Activated CD4-positive, alpha-beta T cell treated with anti-CD3 and anti-CD28 coated beads, Interleukin-2, amount 50 U/mL, for 4 hours (primary cell): ENCODE results near the gene CENPO.

Experiments used
- DNase-seq, 2 experiments: peaks; one replicate each; pipeline ENCODE4 v3.0.0-alpha.2; 2020

Gene CENPO

GRCh38 chr2:24839729-24840128 lies 46.5 kb downstream of the CENPO start:
- DNase-seq = no peak

DNA sequence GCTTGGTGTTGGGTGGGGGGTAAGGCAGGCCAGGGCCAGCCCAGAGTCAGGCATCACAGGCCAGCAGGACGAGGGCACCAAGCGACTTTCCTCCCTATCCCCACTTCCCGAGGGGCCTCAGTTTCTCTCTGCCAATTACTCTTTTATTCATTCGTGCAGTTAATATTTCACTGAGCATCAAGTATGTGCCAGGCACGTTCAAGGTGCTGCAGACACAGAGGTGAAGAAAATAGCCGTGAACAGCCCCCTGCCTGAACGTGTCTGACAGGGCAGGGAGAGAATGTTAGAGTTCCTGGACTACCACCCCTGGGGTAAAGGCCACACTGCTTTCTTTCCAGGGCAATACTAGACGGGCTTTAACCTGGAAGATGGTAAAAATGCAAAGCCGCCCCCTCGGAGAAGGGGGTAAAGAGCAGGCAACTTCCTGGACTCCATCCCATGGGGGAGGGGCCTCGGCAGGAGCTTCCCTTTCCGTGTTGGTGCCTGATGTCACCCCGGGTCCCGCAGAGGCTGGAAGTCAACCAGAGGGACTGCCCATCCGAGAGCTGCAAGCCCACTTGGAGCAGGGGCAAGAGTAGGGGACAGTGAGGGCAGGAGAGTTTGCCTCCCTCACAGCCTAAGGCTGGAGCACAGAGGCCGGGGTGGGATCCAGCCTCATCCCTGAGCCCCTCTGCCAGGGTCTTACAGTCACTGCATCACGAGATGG lies 47.1 kb downstream of the CENPO start:
- no peak for DNase-seq

DNA sequence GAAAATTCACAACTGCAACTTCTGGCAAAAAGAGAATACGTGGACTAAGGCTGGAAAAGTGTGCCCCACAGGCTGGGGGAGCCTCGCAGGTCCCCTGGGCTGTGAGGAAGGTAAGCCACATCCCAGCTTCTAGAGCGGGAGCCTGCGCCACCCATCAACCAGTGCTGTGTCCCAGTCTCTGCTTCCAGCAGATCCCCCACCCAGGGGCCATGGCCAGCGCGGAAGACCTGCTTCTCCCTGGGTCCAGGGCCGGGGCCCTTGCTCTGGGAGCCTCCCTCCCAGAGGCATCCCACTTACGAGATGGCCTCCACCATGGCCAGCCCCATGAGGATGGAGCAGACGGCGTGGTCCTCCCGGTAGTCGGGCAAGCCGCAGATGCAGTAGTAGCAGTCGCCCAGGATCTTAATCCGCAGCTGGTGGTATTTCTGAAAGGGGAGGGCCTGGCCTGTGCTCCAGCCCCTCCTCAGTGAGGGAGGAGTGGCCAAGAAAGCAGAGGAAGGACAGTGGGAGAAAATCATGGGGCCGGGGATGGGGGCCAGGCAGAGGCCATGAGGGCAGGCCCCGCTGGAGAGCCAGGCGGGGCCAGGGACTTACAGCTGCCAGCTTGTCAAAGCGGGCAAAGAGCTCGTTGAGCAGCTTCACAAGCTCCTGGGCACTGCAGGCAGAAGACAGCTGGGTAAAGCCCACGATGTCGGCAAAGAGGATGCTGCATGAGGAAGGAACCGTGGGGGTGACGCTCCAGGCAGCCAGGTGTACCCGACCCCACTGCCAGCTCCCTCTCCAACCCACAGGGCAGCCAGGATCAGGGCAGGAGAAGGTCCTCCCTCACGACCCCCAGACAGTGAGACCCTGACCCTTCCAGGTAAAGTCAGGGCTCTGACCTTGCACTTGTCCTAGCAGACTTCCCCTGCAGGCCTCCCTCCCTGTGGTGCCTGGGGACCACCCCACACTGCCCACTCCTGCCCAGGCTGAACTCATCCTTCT lies 48.0 kb downstream of the CENPO start:
- DNase-seq = no peak

GRCh38 chr2:24842081-24843050 lies 49.1 kb downstream of the CENPO start:
- DNase-seq = no peak

DNA sequence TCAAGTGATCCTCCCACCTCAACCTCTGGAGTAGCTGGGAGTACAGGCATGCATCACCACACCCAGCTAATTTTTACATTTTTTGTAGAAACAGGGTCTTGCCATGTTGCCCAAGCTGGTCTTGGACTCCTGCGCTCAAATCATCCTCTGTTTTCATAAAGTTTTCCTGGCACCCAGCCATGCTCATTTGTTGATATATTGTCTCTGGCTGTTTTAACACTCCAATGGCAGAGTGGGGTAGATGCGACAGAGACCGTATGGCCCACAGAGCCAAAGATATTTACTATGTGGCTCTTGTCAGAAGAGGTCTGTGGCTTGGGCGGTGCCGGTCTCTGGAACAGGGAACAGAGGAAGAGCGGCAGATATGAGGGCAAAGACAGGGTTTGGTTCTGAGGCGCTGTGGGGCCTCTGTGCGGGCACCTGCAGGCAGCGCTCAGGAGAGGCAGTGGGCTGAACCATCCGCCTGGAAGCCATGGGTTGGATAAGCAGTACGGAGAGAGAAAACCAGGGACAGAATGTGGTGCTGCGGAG lies 50.2 kb downstream of the CENPO start:
- no peak for DNase-seq

DNA sequence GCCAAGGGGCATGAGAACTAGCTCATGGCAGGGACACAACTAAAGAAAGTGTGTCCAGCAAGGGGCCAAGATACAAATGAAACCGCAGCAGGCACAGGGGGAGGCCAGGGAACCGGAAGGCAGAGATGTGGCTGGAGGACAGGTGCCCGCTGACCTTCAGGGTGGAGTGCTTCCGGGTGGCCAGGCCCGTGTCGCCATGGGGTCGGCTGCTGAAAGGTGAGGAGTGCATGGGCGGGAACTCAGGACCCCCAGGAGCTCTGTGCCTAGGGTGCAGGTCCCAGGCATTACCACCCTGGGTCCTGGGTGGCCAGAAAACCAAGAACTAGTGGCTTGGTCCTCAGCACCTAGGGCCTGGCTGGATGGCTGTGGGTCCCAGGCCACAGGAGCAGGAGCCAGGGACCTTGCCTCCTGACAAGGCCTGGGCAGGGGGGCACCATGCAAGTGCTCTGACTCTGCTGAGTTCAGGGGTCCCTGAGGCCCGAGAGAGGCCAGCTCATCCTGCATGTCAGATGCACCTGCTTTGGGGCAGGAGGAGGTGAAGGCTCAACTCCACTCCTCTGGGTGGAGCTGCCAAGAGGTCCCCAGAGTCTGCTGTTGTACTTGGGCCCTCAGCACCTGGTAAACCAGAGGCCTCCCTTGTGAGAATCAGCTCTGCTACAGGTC lies 50.9 kb downstream of the CENPO start:
- DNase-seq = no peak

DNA sequence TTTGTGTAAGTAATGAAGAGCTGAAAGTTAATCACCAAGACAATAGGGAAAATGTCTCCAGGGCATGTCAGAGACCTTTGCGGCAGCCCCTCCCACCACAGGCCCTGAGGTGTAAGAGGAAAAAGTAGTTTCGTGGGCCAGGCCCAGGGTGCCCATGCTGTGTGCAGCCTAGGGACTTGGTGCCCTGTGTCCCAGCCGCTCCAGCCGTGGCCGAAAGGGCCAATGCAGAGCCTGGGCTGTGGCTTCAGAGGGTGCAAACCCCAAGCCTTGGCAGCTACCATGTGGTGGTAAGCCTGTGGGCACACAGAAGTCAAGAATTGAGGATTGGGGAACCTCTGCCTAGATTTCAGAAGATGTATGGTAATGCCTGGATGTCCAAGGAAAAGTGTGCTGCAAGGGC lies 52.5 kb downstream of the CENPO start:
- no peak for DNase-seq

DNA sequence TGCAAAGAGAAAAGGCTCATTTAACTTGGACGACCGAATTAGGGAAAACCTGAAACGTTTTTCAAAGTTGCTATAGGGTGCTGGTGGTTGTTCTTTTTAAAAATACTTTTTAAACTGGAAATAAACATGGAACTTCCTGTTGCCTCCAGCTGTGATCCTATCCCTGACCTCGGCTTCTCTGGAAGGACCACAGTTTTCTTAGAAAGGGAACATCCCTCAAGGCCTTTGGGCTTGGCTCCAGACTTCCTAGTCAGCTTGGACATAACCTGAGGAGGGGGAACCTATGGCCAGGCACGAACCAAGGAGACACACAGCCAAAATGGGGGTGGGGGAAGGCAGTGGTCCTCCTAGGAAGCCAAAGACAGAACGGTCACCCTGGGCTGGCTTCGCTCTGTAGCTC lies 57.7 kb downstream of the CENPO start:
- no peak for DNase-seq

DNA sequence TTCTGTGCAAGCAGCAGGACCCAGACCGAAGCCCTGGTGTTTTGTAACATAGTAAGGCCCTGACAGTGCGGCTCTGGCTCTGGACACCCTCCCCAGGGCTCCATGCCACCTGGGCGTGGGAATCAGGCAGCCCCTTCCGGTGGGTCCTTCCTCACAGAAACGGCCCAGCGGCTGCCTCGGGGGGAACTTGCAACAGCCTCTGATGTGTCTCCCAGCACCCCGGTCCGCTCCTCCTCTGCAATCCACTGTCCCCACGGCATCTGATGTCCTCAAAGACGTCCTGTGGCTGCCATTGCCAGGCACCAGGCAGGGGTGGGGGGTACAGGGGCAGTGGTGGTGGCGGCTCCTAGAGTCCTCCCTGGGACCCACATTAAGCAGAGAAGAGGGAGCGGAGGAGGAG lies 58.8 kb downstream of the CENPO start:
- DNase-seq = no peak

GRCh38 chr2:24852431-24853020 lies 59.3 kb downstream of the CENPO start:
- no peak for DNase-seq

GRCh38 chr2:24853046-24853445 lies 59.8 kb downstream of the CENPO start:
- no peak for DNase-seq

DNA sequence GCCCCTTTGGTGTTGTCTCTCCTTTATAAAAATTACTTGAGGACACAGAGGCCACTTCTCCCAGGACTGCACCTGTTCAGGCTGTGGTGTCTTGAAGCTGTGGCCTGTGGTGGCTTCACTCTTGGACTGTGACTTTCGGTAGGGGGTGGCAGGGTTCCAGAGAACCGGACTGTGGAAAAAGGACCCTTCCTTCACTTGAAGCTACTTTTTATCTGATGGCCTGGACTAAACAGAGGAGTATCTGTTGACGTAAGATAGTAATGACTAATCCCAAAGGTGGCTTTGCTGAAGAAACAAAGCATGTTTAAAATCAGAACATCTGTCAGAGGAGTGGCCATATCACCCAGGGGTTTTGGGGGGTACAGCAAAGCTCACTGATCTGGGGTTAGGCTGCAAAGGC lies 60.8 kb downstream of the CENPO start:
- DNase-seq = no peak

DNA sequence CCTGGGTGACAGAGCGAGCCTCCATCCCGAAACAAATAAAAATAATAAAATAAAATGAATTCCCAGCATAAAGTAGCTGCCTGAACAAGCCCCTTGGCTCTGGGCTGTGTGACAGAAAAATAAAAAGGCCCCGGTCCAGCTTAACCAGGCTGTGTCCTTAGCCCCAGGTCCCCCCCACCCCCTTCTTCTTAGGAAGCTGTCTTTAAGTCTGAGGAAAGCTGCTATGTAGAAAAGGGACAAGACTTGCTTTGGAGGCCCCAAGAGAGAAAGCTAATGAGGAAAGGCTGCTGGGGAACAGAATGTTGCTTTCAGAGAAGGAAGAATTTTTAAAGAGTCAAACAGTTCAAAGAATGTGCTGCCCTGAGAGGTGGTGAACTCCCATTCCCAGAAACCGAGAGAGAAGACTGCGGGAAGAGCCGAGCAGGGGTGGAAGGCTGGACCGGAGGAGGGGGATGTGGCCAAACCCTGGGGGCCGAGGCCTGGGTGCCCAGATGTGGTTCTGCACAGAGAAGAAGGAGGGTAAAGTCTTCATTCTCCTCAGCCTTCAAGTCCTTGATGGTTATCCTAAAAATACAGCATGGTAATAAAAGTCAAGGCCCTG lies 61.9 kb downstream of the CENPO start:
- DNase-seq = no peak

GRCh38 chr2:24855726-24856125 lies 62.5 kb downstream of the CENPO start:
- no peak for DNase-seq

- DNase-seq = no peak
Measured at GRCh38 chr2:24856791-24857211, 63.6 kb downstream of the CENPO start.

- no peak for DNase-seq
Measured at GRCh38 chr2:24857746-24858145, 64.5 kb downstream of the CENPO start.

GRCh38 chr2:24858996-24859395 lies 65.8 kb downstream of the CENPO start:
- no peak for DNase-seq

- DNase-seq = no peak
Measured at GRCh38 chr2:24859968-24860600, 66.9 kb downstream of the CENPO start.

GRCh38 chr2:24860631-24861030 lies 67.4 kb downstream of the CENPO start:
- DNase-seq = no peak

DNA sequence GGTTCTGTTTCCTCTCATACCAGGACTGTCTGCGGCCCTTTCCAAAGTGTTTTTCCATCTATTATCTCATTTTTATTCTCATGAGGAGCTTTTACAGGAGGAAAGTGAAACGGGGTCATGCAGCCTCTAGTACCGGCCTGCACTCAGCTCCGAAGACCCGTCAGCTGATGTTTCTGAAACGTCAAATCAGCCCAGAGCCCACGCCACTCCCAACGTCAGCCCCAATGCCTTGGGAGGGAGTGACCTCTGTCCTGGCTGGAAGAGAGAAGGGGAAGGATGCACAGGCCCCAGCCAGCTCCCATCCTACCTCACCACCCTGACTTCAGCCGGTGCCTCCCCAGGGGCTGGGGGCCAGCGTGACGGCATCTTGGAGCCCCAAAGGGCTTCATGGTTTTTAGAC lies 68.3 kb downstream of the CENPO start:
- no peak for DNase-seq

- DNase-seq = no peak
Measured at GRCh38 chr2:24863641-24864040, 70.4 kb downstream of the CENPO start.
